ENCODE results near the gene GARIN5B. TPM values are rescaled to one million over a fixed set of nuclear protein-coding genes. Genes with fewer than 3 reads are reported as not detected.
A peak's percentile ranks its signal among the peaks of the same experiment; 100 is the strongest.

GARIN5B gene
- polyA plus RNA-seq, 2 of the 4 experiments (the other 2 are of a cell fraction), result 0.05 TPM; not detected in 1

GRCh38 chr19:55391702-55392615 is 28.9 kb upstream of the GARIN5B start (continued):
- 0 out of 2 replicates have a peak, but pooled peaks have one; percentile 3 for TF ChIP-seq POLR2AphosphoS2 (conservative IDR thresholded peaks at IDR 0.05; ENCODE audit: low read length)
- no peak for TF ChIP-seq FOSL2 (IDR thresholded peaks at IDR 0.05)
- TF ChIP-seq FOSL2 (CRISPR knock-in tag; IDR thresholded peaks at IDR 0.05), result peak; percentile 28
- TF ChIP-seq, protein P1, sequence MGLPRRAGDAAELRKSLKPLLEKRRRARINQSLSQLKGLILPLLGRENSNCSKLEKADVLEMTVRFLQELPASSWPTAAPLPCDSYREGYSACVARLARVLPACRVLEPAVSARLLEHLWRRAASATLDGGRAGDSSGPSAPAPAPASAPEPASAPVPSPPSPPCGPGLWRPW (IDR thresholded peaks at IDR 0.05), result no peak
- no peak for TF ChIP-seq CHD4 (IDR thresholded peaks at IDR 0.05; ENCODE audit: borderline replicate concordance)
- peak in 1 of 2 experiments; percentile 74; a peak in 2 of 4 replicates for TF ChIP-seq CEBPB (IDR thresholded peaks at IDR 0.05)
- no peak for TF ChIP-seq CBX8 (IDR thresholded peaks at IDR 0.05)
- TF ChIP-seq KDM5A (IDR thresholded peaks at IDR 0.05), result no peak
- no peak for TF ChIP-seq ZFP36 (IDR thresholded peaks at IDR 0.05; ENCODE audit: borderline replicate concordance, partially characterized antibody)
- TF ChIP-seq, protein P2, sequence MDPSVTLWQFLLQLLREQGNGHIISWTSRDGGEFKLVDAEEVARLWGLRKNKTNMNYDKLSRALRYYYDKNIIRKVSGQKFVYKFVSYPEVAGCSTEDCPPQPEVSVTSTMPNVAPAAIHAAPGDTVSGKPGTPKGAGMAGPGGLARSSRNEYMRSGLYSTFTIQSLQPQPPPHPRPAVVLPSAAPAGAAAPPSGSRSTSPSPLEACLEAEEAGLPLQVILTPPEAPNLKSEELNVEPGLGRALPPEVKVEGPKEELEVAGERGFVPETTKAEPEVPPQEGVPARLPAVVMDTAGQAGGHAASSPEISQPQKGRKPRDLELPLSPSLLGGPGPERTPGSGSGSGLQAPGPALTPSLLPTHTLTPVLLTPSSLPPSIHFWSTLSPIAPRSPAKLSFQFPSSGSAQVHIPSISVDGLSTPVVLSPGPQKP (IDR thresholded peaks at IDR 0.05; ENCODE audit: low read depth, low read length), result no peak
- no peak for TF ChIP-seq BHLHE40 (IDR thresholded peaks at IDR 0.05; ENCODE audit: low read depth, low read length)
- TF ChIP-seq RCOR1 (IDR thresholded peaks at IDR 0.05; ENCODE audit: low read depth, low read length), result no peak
- TF ChIP-seq HEYL (CRISPR knock-in tag; IDR thresholded peaks at IDR 0.05), result no peak
- TF ChIP-seq ATOH8 (CRISPR knock-in tag; IDR thresholded peaks at IDR 0.05; ENCODE audit: low read depth), result no peak
- TF ChIP-seq, protein P3, sequence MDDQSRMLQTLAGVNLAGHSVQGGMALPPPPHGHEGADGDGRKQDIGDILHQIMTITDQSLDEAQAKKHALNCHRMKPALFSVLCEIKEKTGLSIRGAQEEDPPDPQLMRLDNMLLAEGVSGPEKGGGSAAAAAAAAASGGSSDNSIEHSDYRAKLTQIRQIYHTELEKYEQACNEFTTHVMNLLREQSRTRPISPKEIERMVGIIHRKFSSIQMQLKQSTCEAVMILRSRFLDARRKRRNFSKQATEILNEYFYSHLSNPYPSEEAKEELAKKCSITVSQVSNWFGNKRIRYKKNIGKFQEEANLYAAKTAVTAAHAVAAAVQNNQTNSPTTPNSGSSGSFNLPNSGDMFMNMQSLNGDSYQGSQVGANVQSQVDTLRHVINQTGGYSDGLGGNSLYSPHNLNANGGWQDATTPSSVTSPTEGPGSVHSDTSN (IDR thresholded peaks at IDR 0.05), result 0 out of 2 replicates have a peak, but pooled peaks have one; percentile 55
- TF ChIP-seq USF2 (IDR thresholded peaks at IDR 0.05), result no peak
- no peak for TF ChIP-seq SMC3 (IDR thresholded peaks at IDR 0.05)
- no peak for TF ChIP-seq TP53 (CRISPR knock-in tag; IDR thresholded peaks at IDR 0.05)
- no peak; a peak in 1 of 5 replicates for TF ChIP-seq JUN (IDR thresholded peaks at IDR 0.05)

- peak overlapping the region; percentile 90; the same call in 2 of the 3 replicates for H3K4me2 ChIP-seq
- no peak overlapping the region for H3K4me3 ChIP-seq
- ChIA-PET POLR2A (interaction anchor here (1.2 to 6.5 kb wide), 2 partner anchors 16 to 274 kb away, joined by 4 to 55 read pairs; partner anchors contain the start of genes PPP1R12C and UBE2S), CTCF (interaction anchor here (0.8 to 7.0 kb wide), 10 partner anchors 8 to 257 kb away, joined by 3 to 38 read pairs (median 6); partner anchors contain the start of gene CCDC106)
- DNase-seq (ENCODE audit: low read depth in 1 of 2, low spot score in 1 of 2) (no peak), FAIRE-seq (no peak), ATAC-seq (peak; percentile 4 to 6; a peak in 4 of 6 replicates)
- peaks cover 61% of the 10 kb centered on the region for H3K4me1 ChIP-seq
- WGBS (ENCODE audit: missing lambda C conversion rate), result 85% methylated on average over 12 of the region's 12 CpGs
- H3K9me3 ChIP-seq, result no peaks in the 10 kb centered on the region
- H3K27ac ChIP-seq, result peak overlapping the region in 1 of 2 experiments; percentile 99; a peak in 2 of 6 replicates
- TF ChIP-seq JUNB (IDR thresholded peaks at IDR 0.05) (no peak), HDAC2 (IDR thresholded peaks at IDR 0.05) (no peak), NR3C1 (IDR thresholded peaks at IDR 0.05) (no peak), EHF (CRISPR knock-in tag; IDR thresholded peaks at IDR 0.05) (no peak), POLR2A (IDR thresholded peaks at IDR 0.05; ENCODE audit: low read length) (no peak), HOXA7 (CRISPR knock-in tag; IDR thresholded peaks at IDR 0.05) (0 out of 2 replicates have a peak, but pooled peaks have one; percentile 34), TFCP2L1 (CRISPR knock-in tag; IDR thresholded peaks at IDR 0.05) (peak; percentile 58; the same call in 1 of the 2 replicates), USF2 (IDR thresholded peaks at IDR 0.05) (no peak), HOXB13 (CRISPR knock-in tag; IDR thresholded peaks at IDR 0.05; ENCODE audit: low read depth) (peak; percentile 49; the same call in 1 of the 2 replicates), BCL3 (IDR thresholded peaks at IDR 0.05) (no peak), CHD2 (IDR thresholded peaks at IDR 0.05; ENCODE audit: low read length, partially characterized antibody) (no peak), EP300 (IDR thresholded peaks at IDR 0.05) (no peak), TP53 (CRISPR knock-in tag; IDR thresholded peaks at IDR 0.05) (no peak)
- TF ChIP-seq, protein P4, sequence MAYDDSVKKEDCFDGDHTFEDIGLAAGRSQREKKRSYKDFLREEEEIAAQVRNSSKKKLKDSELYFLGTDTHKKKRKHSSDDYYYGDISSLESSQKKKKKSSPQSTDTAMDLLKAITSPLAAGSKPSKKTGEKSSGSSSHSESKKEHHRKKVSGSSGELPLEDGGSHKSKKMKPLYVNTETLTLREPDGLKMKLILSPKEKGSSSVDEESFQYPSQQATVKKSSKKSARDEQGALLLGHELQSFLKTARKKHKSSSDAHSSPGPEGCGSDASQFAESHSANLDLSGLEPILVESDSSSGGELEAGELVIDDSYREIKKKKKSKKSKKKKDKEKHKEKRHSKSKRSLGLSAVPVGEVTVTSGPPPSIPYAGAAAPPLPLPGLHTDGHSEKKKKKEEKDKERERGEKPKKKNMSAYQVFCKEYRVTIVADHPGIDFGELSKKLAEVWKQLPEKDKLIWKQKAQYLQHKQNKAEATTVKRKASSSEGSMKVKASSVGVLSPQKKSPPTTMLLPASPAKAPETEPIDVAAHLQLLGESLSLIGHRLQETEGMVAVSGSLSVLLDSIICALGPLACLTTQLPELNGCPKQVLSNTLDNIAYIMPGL (CRISPR knock-in tag; IDR thresholded peaks at IDR 0.05; ENCODE audit: borderline replicate concordance), result no peak
These were observed 28.2 kb upstream of the GARIN5B start for GRCh38 chr19:55391191-55391670.

All from A549 (cell line).